ENCODE results near the gene KIAA0513.
A peak's percentile ranks its signal among the peaks of the same experiment; 100 is the strongest.

KIAA0513 gene

GRCh38 chr16:85092851-85093250 is 65.3 kb downstream of the KIAA0513 start:
- no peak for DNase-seq

DNA sequence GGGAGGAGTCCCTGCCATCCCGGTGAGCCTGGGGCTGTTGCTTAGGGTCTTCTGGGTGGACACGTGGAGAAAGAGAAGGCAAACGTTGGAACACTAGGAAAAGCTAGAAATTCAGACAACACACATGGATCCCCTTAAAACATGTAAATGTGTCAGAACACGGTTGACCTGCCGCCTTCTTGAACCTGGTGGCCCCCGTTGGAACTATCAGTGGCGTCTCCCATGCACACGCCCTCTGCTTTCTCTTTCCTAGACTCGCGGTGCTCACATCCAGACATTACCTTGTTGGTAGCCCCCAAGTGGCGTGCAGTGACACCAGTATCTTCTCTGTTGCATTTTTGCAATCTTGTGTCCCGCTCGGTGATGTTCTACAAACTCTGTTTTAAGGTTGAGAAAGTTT is 66.1 kb downstream of the KIAA0513 start:
- DNase-seq = no peak

DNA sequence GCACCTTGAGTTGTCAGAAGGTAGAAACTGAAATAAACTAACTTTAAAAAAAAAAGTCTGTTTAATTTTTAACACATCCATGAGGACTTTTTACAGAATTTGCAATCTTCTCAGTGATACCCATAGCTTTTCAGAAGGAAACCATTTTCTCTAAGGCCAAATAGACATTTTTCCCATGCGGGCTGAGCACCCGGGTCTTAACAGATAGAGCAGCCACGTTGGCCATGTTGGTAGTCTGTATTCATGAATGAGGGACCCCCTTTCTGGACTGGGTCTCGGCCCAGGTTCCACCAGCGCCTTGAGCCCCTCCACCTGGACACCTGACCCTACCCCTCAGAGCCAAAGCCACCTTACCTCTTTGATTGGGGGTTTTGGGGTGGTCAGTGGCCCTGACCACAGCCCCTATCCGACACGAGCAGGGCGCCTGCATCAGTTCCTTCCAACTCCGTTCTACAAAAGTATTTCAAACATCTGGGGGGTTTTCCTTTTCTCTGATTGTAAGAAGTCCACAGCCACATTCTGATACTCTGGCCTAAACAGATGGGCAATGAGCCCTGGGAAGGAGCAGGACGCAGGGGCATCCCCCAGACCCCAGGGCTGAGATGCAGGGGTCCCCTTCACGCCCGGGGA is 66.7 kb downstream of the KIAA0513 start:
- DNase-seq = no peak

DNA sequence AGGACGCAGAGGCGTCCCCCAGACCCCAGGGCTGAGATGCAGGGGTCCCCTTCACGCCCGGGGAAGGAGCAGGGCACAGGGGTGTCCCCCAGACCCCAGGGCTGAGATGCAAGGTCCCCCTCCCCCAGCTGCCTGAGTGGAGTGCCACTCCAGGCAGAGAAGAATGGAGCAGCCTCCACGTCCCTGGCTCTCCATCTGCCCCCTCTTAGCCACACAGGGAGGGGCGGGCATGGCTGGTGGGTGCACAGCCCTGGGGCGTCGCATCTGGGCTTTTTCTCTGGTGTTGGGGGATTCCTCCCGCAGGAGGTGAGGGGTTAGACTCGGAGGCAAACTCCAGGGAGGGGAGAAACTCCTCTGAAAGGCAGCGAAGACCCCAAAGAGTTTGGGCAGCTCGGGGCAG is 67.2 kb downstream of the KIAA0513 start:
- DNase-seq = no peak

GRCh38 chr16:85096921-85097320 is 69.3 kb downstream of the KIAA0513 start:
- DNase-seq = no peak

DNA sequence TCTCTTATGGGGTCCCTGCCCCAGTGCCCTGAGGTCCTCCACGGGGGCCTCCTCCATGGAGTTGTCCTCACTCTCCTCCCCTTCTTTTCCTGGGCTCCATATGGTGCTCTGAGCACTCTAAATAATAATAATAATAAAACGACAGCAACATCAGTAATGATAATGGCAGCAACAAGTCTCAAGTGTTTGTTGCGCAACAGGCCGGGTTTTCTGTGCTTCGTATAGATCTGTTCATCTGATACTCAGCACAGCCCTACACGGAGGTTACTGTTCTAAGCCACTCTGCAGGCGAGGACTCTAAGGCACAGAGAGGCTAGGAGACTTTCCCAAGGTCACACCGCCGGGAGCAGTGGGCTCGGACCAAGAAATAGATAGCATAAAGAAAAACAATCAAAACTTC is 71.0 kb downstream of the KIAA0513 start:
- no peak for DNase-seq

DNA sequence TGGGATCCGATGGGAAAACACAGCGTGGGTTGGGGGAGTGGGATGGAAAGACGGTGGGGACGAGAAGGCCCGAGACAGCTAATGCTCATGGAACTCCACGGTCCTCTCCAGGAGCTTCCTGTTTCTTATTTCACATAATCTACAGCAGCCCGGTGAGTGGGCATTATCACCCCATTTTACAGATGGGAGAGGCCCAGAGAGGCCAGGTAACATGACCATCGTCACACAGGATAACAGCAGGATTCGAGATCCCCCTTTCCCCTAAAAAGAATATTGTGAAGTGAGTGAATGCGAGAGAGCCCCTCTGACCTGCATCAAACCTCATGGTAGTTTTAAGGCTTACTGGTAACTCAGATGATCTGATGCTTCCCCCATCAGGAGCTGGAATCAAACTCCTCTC is 72.7 kb downstream of the KIAA0513 start:
- DNase-seq = no peak

DNA sequence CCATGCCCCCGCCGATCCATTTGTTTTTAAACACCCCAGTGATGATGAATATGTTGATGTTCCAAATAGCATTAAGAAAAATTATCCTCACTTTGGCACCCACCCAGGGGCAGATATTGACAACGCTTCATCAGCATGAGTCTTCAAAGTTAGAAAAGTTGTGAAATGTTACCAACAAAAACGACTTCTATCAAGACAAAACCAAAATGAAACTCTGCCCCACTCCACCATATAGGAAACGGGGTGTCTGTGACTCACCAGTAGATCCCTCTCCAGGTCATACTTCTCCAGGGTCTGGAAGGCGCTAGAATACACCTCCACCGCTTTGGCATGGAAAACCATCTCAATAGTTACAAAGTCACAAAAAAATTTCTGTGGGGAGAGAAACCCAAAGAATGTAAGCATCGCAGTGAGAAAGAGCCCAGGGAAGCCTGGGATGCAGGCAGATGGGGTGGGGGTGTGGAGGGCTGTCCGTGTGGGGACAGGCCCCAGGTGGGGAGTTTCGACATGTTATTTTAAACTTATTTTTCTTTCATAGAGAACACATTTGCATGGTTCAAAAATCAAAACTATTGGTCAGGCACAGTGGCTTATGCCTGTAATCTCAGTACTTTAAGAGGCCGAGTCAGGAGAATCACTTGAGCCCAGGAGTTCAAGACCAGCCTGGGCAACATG is 74.5 kb downstream of the KIAA0513 start:
- DNase-seq = no peak

- no peak for DNase-seq
These were observed 75.8 kb downstream of the KIAA0513 start for GRCh38 chr16:85103114-85104079.

GRCh38 chr16:85104147-85104546 is 76.6 kb downstream of the KIAA0513 start:
- no peak for DNase-seq

- DNase-seq = peak; percentile 42
These were observed 77.3 kb downstream of the KIAA0513 start for GRCh38 chr16:85104821-85105391.

- DNase-seq = no peak
These were observed 77.9 kb downstream of the KIAA0513 start for GRCh38 chr16:85105475-85105874.

DNA sequence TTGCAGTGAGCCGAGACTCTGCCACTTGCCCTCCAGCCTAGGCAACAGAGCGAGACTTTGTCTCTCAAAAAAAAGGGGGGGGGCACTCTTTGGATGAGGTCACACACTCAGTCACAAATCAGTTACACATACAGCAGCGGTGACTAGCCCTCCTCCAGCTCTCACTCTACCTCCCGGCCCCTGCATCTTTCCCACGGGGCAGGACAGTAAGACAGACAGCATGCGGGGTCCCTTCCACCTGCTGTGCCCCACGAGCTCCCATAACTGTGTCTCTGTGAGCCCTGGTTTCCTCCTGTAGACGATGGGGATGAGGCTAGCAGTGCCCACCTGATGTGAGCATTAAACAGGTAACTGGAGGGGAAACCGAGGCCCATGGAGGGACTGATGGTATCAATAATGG is 79.5 kb downstream of the KIAA0513 start:
- DNase-seq = no peak

GRCh38 chr16:85107532-85107931 is 79.9 kb downstream of the KIAA0513 start:
- DNase-seq = no peak

- no peak for DNase-seq
These were observed 82.5 kb downstream of the KIAA0513 start for GRCh38 chr16:85110105-85110504.

DNA sequence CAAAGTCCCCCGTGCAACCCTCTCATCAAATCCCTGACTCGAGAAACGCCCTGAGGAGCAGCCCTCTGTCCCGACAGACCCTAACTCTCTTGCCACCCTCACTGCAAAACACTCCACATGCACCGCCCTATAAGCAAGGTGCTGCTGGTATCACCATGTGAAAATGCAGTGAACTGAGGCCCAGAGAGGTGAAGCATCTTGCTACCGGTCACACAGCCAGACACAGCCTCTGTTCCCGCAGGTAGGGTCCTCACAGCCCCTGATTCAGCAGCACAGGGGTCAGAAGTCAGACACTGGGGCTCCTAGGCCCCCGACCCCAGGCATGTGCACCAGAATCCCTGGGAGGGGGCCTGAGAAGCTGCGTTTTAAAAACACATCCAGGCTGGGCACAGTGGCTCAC is 83.6 kb downstream of the KIAA0513 start:
- DNase-seq = no peak

DNA sequence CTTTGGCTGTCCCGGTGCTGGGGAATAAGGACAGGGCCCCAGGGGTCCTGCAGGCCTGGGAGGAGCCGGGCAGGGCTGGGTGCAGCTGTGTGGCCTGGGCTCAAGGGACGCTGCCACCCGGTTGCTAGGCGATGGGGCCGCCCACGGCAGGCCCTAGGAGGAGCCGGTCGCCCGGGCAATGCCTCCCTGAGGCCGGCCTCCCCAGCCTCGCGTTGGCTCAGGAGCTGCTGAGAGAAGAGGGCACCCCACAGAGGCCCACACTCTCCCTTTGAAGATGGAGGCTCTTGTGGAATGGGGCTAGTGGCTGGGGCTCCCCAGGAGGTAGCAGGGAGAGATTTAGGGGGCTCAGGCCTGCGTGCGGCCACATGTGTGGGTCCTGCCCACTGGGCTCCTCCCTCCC is 84.8 kb downstream of the KIAA0513 start, which contains the start of gene CIBAR2:
Gene CIBAR2, minus strand, starts transcription at position 109 of the 400 bp plus-strand sequence. CDS start 120 bp downstream, outside the sequence.
- no peak for DNase-seq

GRCh38 chr16:85113168-85113733 is 85.7 kb downstream of the KIAA0513 start:
- DNase-seq = no peak

GRCh38 chr16:85113913-85114312 is 86.3 kb downstream of the KIAA0513 start:
- no peak for DNase-seq

- peak; percentile 72 for DNase-seq
These were observed 87.4 kb downstream of the KIAA0513 start for GRCh38 chr16:85114909-85115567.

DNA sequence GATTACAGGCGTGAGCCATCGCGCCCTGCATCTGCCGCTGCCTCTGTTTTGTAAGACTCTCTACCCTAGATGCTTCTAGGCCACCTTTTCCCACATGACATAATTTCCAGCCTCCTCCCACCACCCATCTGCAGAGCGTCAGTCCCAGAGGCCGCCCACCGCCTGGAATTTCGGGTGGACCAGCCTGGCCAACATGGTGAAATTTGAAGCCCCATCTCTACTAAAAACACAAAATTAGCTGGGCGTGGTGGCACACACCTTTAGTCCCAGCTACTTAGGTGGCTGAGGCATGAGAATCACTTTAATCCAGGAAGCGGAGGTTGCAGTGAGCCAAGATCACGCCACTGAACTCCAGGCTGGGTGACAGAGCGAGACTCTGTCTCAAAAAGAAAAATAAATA is 89.8 kb downstream of the KIAA0513 start:
- no peak for DNase-seq

DNA sequence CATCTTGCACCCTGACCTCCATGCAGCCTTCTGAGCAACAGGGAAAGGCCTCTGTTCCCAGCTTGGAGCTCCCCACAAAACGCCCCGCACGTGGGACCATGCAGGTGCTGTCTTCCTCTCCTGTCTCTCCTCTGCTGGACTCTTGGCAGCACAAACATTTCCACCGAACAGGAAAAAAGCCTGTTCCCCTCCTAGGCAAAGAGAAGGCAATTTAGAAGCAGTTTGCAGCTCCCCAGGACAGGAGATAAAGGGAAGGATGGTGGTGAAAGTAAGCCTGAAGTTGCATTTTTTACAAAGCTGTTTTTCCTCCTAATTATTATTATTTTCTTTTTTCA is 92.4 kb downstream of the KIAA0513 start:
- DNase-seq = no peak
